Measurements from ENCODE around the gene SLC25A29. TPM values are rescaled to one million over a fixed set of nuclear protein-coding genes. Genes with fewer than 3 reads are reported as not detected.

SLC25A29 gene
- total RNA-seq, 1 donor from 2014 or later, result 29.3 TPM

GRCh38 chr14:100330007-100330344 lies 23.7 kb upstream of the SLC25A29 start:
- Mint-ChIP-seq H3K36me3 (ENCODE audit: low read depth) (peaks cover 5% of the 10 kb centered on the region), H3K27me3 (ENCODE audit: low read depth) (no peaks in the 10 kb centered on the region), H3K27ac (ENCODE audit: unreplicated experiment) (no peak overlapping the region), H3K9me3 (ENCODE audit: low read depth) (no peaks in the 10 kb centered on the region), H3K4me3 (ENCODE audit: unreplicated experiment) (no peak overlapping the region), H3K4me1 (ENCODE audit: low read depth) (no peaks in the 10 kb centered on the region)
- no peak for DNase-seq (ENCODE audit: low spot score)
- TF ChIP-seq CTCF (IDR thresholded peaks at IDR 0.05), result no peak

GRCh38 chr14:100329233-100330006 lies 23.2 kb upstream of the SLC25A29 start:
- Mint-ChIP-seq H3K27me3 (ENCODE audit: low read depth) (no peaks in the 10 kb centered on the region), H3K27ac (ENCODE audit: unreplicated experiment) (no peak overlapping the region), H3K4me1 (ENCODE audit: low read depth) (no peaks in the 10 kb centered on the region), H3K36me3 (ENCODE audit: low read depth) (peaks cover under 1% of the 10 kb centered on the region), H3K4me3 (ENCODE audit: unreplicated experiment) (no peak overlapping the region), H3K9me3 (ENCODE audit: low read depth) (no peaks in the 10 kb centered on the region)
- TF ChIP-seq CTCF (IDR thresholded peaks at IDR 0.05), result no peak
- no peak for DNase-seq (ENCODE audit: low spot score)

- Mint-ChIP-seq H3K27me3 (ENCODE audit: low read depth) (no peaks in the 10 kb centered on the region), H3K36me3 (ENCODE audit: low read depth) (no peaks in the 10 kb centered on the region), H3K9me3 (ENCODE audit: low read depth) (no peaks in the 10 kb centered on the region), H3K4me1 (ENCODE audit: low read depth) (no peaks in the 10 kb centered on the region), H3K4me3 (ENCODE audit: unreplicated experiment) (no peak overlapping the region), H3K27ac (ENCODE audit: unreplicated experiment) (no peak overlapping the region)
- no peak for TF ChIP-seq CTCF (IDR thresholded peaks at IDR 0.05)
- no peak for DNase-seq (ENCODE audit: low spot score)
Observed at GRCh38 chr14:100328495-100329163, 22.4 kb upstream of the SLC25A29 start.

GRCh38 chr14:100327128-100327527 lies 20.9 kb upstream of the SLC25A29 start:
- Mint-ChIP-seq H3K4me3 (ENCODE audit: unreplicated experiment) (no peak overlapping the region), H3K4me1 (ENCODE audit: low read depth) (no peaks in the 10 kb centered on the region), H3K27me3 (ENCODE audit: low read depth) (no peaks in the 10 kb centered on the region), H3K27ac (ENCODE audit: unreplicated experiment) (no peak overlapping the region), H3K9me3 (ENCODE audit: low read depth) (no peaks in the 10 kb centered on the region), H3K36me3 (ENCODE audit: low read depth) (no peaks in the 10 kb centered on the region)
- no peak for TF ChIP-seq CTCF (IDR thresholded peaks at IDR 0.05)
- DNase-seq (ENCODE audit: low spot score), result no peak

GRCh38 chr14:100325958-100326357 lies 19.7 kb upstream of the SLC25A29 start:
- Mint-ChIP-seq H3K27me3 (ENCODE audit: low read depth) (no peaks in the 10 kb centered on the region), H3K36me3 (ENCODE audit: low read depth) (no peaks in the 10 kb centered on the region), H3K4me3 (ENCODE audit: unreplicated experiment) (no peak overlapping the region), H3K4me1 (ENCODE audit: low read depth) (no peaks in the 10 kb centered on the region), H3K9me3 (ENCODE audit: low read depth) (no peaks in the 10 kb centered on the region), H3K27ac (ENCODE audit: unreplicated experiment) (no peak overlapping the region)
- DNase-seq (ENCODE audit: low spot score), result no peak
- TF ChIP-seq CTCF (IDR thresholded peaks at IDR 0.05), result no peak

Data from chondrocyte (in vitro differentiated cells).